ENCODE data around the gene STAT5A. TPM values are rescaled to one million over a fixed set of nuclear protein-coding genes. Genes with fewer than 3 reads are reported as not detected.
"Not testable (repeated sequence)": the region's sequence is repeated elsewhere in the genome, so short reads cannot be mapped to it uniquely, and the experiment has no call there.

The STAT5A gene
- polyA plus RNA-seq, 1 donor from 2014 or later: 0.28 TPM

GRCh38 chr17:42240201-42240600 lies 48.1 kb upstream of the STAT5A start:
- Histone ChIP-seq H3F3A (ENCODE audit: insufficient read depth, low read length, poor library complexity, severe bottlenecking) (no peaks in the 10 kb centered on the region), H4K20me1 (ENCODE audit: insufficient read depth) (no peaks in the 10 kb centered on the region), H3K9me2 (ENCODE audit: insufficient read depth, low read length) (no peaks in the 10 kb centered on the region), H3K4me2 (ENCODE audit: low read length) (no peak overlapping the region), H2AFZ (ENCODE audit: low read depth, low read length) (no peak overlapping the region), H3K79me2 (replicated peaks; ENCODE audit: insufficient read depth, low read length) (peaks cover 12% of the 10 kb centered on the region), H3K9ac (ENCODE audit: low read length) (no peak overlapping the region), H3K4me3 (ENCODE audit: low read length) (no peak overlapping the region), H3K36me3 (ENCODE audit: insufficient read depth, low read length) (no peaks in the 10 kb centered on the region), H3K9me3 (ENCODE audit: low read length) (no peaks in the 10 kb centered on the region), H3K27me3 (ENCODE audit: insufficient read depth, low read depth, low read length) (no peaks in the 10 kb centered on the region), H3K27ac (ENCODE audit: low read length) (no peak overlapping the region)
- no peak for TF ChIP-seq POLR2AphosphoS5 (IDR thresholded peaks at IDR 0.05)
- no peak for TF ChIP-seq RAD21 (conservative IDR thresholded peaks at IDR 0.05)
- no peak for TF ChIP-seq TAF1 (IDR thresholded peaks at IDR 0.05; ENCODE audit: low read depth)
- TF ChIP-seq EP300 (conservative IDR thresholded peaks at IDR 0.05; ENCODE audit: poor library complexity, severe bottlenecking): no peak
- TF ChIP-seq MXI1 (conservative IDR thresholded peaks at IDR 0.05; ENCODE audit: poor library complexity, severe bottlenecking): no peak
- TF ChIP-seq EZH2 (IDR thresholded peaks at IDR 0.05; ENCODE audit: borderline replicate concordance, insufficient read depth, low read length, poor library complexity, severe bottlenecking): no peak

- H3K79me2 ChIP-seq (replicated peaks; ENCODE audit: insufficient read depth, low read length); H3K9me3 ChIP-seq (ENCODE audit: low read length); H3F3A ChIP-seq (ENCODE audit: insufficient read depth, low read length, poor library complexity, severe bottlenecking); H3K27me3 ChIP-seq (ENCODE audit: insufficient read depth, low read depth, low read length); H3K36me3 ChIP-seq (ENCODE audit: insufficient read depth, low read length); H3K4me2 ChIP-seq (ENCODE audit: low read length); H3K27ac ChIP-seq (ENCODE audit: low read length); H3K9me2 ChIP-seq (ENCODE audit: insufficient read depth, low read length); H4K20me1 ChIP-seq (ENCODE audit: insufficient read depth); H3K9ac ChIP-seq (ENCODE audit: low read length); H3K4me3 ChIP-seq (ENCODE audit: low read length); H2AFZ ChIP-seq (ENCODE audit: low read depth, low read length): not testable (repeated sequence)
These were observed 47.4 kb upstream of the STAT5A start for GRCh38 chr17:42240863-42241262.

GRCh38 chr17:42241871-42242270 lies 46.4 kb upstream of the STAT5A start:
- Histone ChIP-seq H2AFZ (ENCODE audit: low read depth, low read length) (no peak overlapping the region), H4K20me1 (ENCODE audit: insufficient read depth) (no peaks in the 10 kb centered on the region), H3K9me2 (ENCODE audit: insufficient read depth, low read length) (no peaks in the 10 kb centered on the region), H3K27ac (ENCODE audit: low read length) (peak overlapping the region; percentile 7), H3K79me2 (replicated peaks; ENCODE audit: insufficient read depth, low read length) (peaks cover 13% of the 10 kb centered on the region), H3F3A (ENCODE audit: insufficient read depth, low read length, poor library complexity, severe bottlenecking) (no peaks in the 10 kb centered on the region), H3K4me2 (ENCODE audit: low read length) (no peak overlapping the region), H3K9me3 (ENCODE audit: low read length) (no peaks in the 10 kb centered on the region), H3K9ac (ENCODE audit: low read length) (no peak overlapping the region), H3K27me3 (ENCODE audit: insufficient read depth, low read depth, low read length) (no peaks in the 10 kb centered on the region), H3K36me3 (ENCODE audit: insufficient read depth, low read length) (no peaks in the 10 kb centered on the region), H3K4me3 (ENCODE audit: low read length) (no peak overlapping the region)
- no peak for TF ChIP-seq CTCF (IDR thresholded peaks at IDR 0.05; ENCODE audit: poor library complexity, severe bottlenecking)
- TF ChIP-seq EZH2 (IDR thresholded peaks at IDR 0.05; ENCODE audit: borderline replicate concordance, insufficient read depth, low read length, poor library complexity, severe bottlenecking): no peak

GRCh38 chr17:42243493-42243982 lies 44.8 kb upstream of the STAT5A start:
- H3K9ac ChIP-seq (ENCODE audit: low read length): no peak overlapping the region
- H2AFZ ChIP-seq (ENCODE audit: low read depth, low read length): no peak overlapping the region
- peaks cover 16% of the 10 kb centered on the region for H3K79me2 ChIP-seq (replicated peaks; ENCODE audit: insufficient read depth, low read length)
- no peaks in the 10 kb centered on the region for H3K36me3 ChIP-seq (ENCODE audit: insufficient read depth, low read length)
- TF ChIP-seq RAD21 (conservative IDR thresholded peaks at IDR 0.05): no peak
- TF ChIP-seq SMC3 (conservative IDR thresholded peaks at IDR 0.05; ENCODE audit: poor library complexity): no peak
- TF ChIP-seq EP300 (conservative IDR thresholded peaks at IDR 0.05; ENCODE audit: poor library complexity, severe bottlenecking): no peak
- no peak for TF ChIP-seq POLR2AphosphoS5 (IDR thresholded peaks at IDR 0.05)
- TF ChIP-seq CTCF (IDR thresholded peaks at IDR 0.05; ENCODE audit: poor library complexity, severe bottlenecking): no peak
- TF ChIP-seq EZH2 (IDR thresholded peaks at IDR 0.05; ENCODE audit: borderline replicate concordance, insufficient read depth, low read length, poor library complexity, severe bottlenecking): no peak
- TF ChIP-seq MXI1 (conservative IDR thresholded peaks at IDR 0.05; ENCODE audit: poor library complexity, severe bottlenecking): no peak
- no peak for TF ChIP-seq TAF1 (IDR thresholded peaks at IDR 0.05; ENCODE audit: low read depth)
- TF ChIP-seq REST (IDR thresholded peaks at IDR 0.05; ENCODE audit: borderline replicate concordance): no peak
- H3K4me2 ChIP-seq (ENCODE audit: low read length): no peak overlapping the region
- no peaks in the 10 kb centered on the region for H3F3A ChIP-seq (ENCODE audit: insufficient read depth, low read length, poor library complexity, severe bottlenecking)
- H3K9me3 ChIP-seq (ENCODE audit: low read length): no peaks in the 10 kb centered on the region
- H4K20me1 ChIP-seq (ENCODE audit: insufficient read depth): no peaks in the 10 kb centered on the region
- no peaks in the 10 kb centered on the region for H3K9me2 ChIP-seq (ENCODE audit: insufficient read depth, low read length)
- no peak overlapping the region for H3K4me3 ChIP-seq (ENCODE audit: low read length)
- no peak overlapping the region for H3K27ac ChIP-seq (ENCODE audit: low read length)
- no peaks in the 10 kb centered on the region for H3K27me3 ChIP-seq (ENCODE audit: insufficient read depth, low read depth, low read length)
